Measurements from ENCODE around the gene GRIK4.

DNA sequence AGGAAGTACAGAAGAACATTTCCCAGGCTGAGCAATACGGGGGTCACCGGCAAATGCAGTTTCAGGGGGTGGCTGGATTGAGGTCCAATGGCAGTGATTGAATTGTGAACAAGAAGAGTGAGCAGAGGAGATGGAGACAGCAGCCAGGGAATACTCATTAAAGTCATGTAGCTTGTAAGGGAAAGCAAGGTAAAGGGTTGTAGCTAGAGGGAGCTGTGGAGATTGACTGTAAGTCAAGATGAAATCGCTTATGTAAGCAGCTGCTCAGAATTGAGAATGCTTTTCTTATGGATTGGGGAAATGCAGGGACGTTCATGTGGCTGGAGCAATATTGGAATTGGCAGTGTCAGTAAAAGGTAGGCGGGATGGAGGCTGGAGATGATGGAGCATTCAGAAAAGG is 401.0 kb downstream of the GRIK4 start:
- TF ChIP-seq, protein P1, sequence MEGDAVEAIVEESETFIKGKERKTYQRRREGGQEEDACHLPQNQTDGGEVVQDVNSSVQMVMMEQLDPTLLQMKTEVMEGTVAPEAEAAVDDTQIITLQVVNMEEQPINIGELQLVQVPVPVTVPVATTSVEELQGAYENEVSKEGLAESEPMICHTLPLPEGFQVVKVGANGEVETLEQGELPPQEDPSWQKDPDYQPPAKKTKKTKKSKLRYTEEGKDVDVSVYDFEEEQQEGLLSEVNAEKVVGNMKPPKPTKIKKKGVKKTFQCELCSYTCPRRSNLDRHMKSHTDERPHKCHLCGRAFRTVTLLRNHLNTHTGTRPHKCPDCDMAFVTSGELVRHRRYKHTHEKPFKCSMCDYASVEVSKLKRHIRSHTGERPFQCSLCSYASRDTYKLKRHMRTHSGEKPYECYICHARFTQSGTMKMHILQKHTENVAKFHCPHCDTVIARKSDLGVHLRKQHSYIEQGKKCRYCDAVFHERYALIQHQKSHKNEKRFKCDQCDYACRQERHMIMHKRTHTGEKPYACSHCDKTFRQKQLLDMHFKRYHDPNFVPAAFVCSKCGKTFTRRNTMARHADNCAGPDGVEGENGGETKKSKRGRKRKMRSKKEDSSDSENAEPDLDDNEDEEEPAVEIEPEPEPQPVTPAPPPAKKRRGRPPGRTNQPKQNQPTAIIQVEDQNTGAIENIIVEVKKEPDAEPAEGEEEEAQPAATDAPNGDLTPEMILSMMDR (IDR thresholded peaks at IDR 0.05; ENCODE audit: poor library complexity, severe bottlenecking), result peak; percentile 66
- TF ChIP-seq EP300 (conservative IDR thresholded peaks at IDR 0.05; ENCODE audit: poor library complexity, severe bottlenecking), result no peak
- TF ChIP-seq TAF1 (IDR thresholded peaks at IDR 0.05; ENCODE audit: low read depth), result no peak
- peak; percentile 48 for TF ChIP-seq RAD21 (conservative IDR thresholded peaks at IDR 0.05)
- no peak for TF ChIP-seq MXI1 (conservative IDR thresholded peaks at IDR 0.05; ENCODE audit: poor library complexity, severe bottlenecking)
- peak; percentile 57 for TF ChIP-seq SMC3 (conservative IDR thresholded peaks at IDR 0.05; ENCODE audit: poor library complexity)
- TF ChIP-seq REST (IDR thresholded peaks at IDR 0.05; ENCODE audit: borderline replicate concordance), result no peak

Data from neural cell (in vitro differentiated cells).